Activated CD8-positive, alpha-beta memory T cell treated with anti-CD3 and anti-CD28 coated beads, Interleukin-2, amount 50 U/mL, for 1 hour (primary cell): ENCODE results near the gene CLIC3.

ENCODE experiments used
- DNase-seq: peaks from one replicate; pipeline ENCODE4 v3.0.0-alpha.2; 2020; ENCODE audit errors: extremely low read depth

CLIC3 gene

GRCh38 chr9:136964171-136964689, 32.1 kb downstream of the CLIC3 start:
- DNase-seq, result no peak

GRCh38 chr9:136963751-136964150, 32.6 kb downstream of the CLIC3 start:
- DNase-seq, result no peak

GRCh38 chr9:136963341-136963740, 33.0 kb downstream of the CLIC3 start:
- no peak for DNase-seq

GRCh38 chr9:136962701-136963248, 33.6 kb downstream of the CLIC3 start:
- no peak for DNase-seq

GRCh38 chr9:136962163-136962562, 34.2 kb downstream of the CLIC3 start:
- DNase-seq, result no peak

GRCh38 chr9:136961279-136962065, 34.9 kb downstream of the CLIC3 start:
- no peak for DNase-seq

- DNase-seq, result no peak
These were observed 35.5 kb downstream of the CLIC3 start for GRCh38 chr9:136960938-136961275.

- peak; percentile 20 for DNase-seq
These were observed 36.0 kb downstream of the CLIC3 start for GRCh38 chr9:136960212-136960937.

GRCh38 chr9:136958898-136959850, 37.2 kb downstream of the CLIC3 start:
- DNase-seq, result no peak

- no peak for DNase-seq
These were observed 37.9 kb downstream of the CLIC3 start for GRCh38 chr9:136958473-136958872.

- DNase-seq, result no peak
These were observed 38.5 kb downstream of the CLIC3 start for GRCh38 chr9:136957901-136958300.

- no peak for DNase-seq
These were observed 38.9 kb downstream of the CLIC3 start for GRCh38 chr9:136957461-136957860.

GRCh38 chr9:136956604-136957003, 39.8 kb downstream of the CLIC3 start:
- DNase-seq, result no peak

- DNase-seq, result no peak
These were observed 40.4 kb downstream of the CLIC3 start for GRCh38 chr9:136955943-136956335.

- DNase-seq, result no peak
These were observed 41.0 kb downstream of the CLIC3 start for GRCh38 chr9:136955202-136955942.

- no peak for DNase-seq
These were observed 41.9 kb downstream of the CLIC3 start for GRCh38 chr9:136954270-136955083.

- DNase-seq, result no peak
These were observed 42.5 kb downstream of the CLIC3 start for GRCh38 chr9:136953771-136954269.

- no peak for DNase-seq
These were observed 43.2 kb downstream of the CLIC3 start for GRCh38 chr9:136952876-136953770.

GRCh38 chr9:136952321-136952850, 44.0 kb downstream of the CLIC3 start:
- DNase-seq, result no peak
